K562 (cell line): Measurements from ENCODE around the gene SPATA2L. TPM values are rescaled to one million over a fixed set of nuclear protein-coding genes. Genes with fewer than 3 reads are reported as not detected.
"Not testable (repeated sequence)": the region's sequence is repeated elsewhere in the genome, so short reads cannot be mapped to it uniquely, and the experiment has no call there.

Experiments
- ATAC-seq: fragments of 200-7000 bp; cut with Tn5 transposase; 3 replicates; pipeline ENCODE4 v1.9.1; 2020; ENCODE audit warnings: moderate library complexity
- BruUV-seq: library from RNA; stranded (reverse); fragments of 400-500 nt; replicated peaks from 2 replicates; lab custom pipeline; 2021; lab: Mats Ljungman, UMichigan
- CTCF ChIA-PET: fragments of 300-600 bp; formaldehyde crosslinking; extraction: SDS; loops from one replicate; lab custom pipeline; 2021; ENCODE audit warnings: low intra/inter-chr PET ratio; lab: Yijun Ruan, JAX
- POLR2A ChIA-PET: fragments of 300-600, 350-650 bp; sonication (Branson Sonifier 250); formaldehyde crosslinking; extraction: SDS; loops from one replicate; lab custom pipeline; 2021; ENCODE audit warnings: antibody characterized with exemption, inconsistent platforms; lab: Yijun Ruan, JAX
- DNase-seq, 4 experiments: peaks; one replicate each; pipeline versions ENCODE4 v3.0.0 to v3.0.0-alpha.2; 2011 to 2018; ENCODE audit warnings: low spot score in 3 of 4, mixed read lengths in 3 of 4; ENCODE audit errors: extremely low read depth in 1 of 4
- FAIRE-seq: peaks from 2 replicates; lab custom pipeline; 2011; peaks lifted over from hg19 to GRCh38; lab: Jason Lieb, UNC
- H2AFZ ChIP-seq: 2 replicates; pipeline ENCODE4 v1.6.0; 2011; ENCODE audit warnings: low read depth, low read length, control low read depth, inconsistent platforms
- H3K27ac ChIP-seq: fragments of 200-600 bp; 3 replicates; pipeline ENCODE4 v1.8.0; 2011; ENCODE audit warnings: low read depth, mild to moderate bottlenecking, control low read depth, inconsistent platforms, low read length, moderate library complexity, mixed read lengths; ENCODE audit errors: extremely low read depth
- H3K27me3 ChIP-seq, 2 experiments: fragments of 300-600 bp in 1 of 2; 2 replicates in 1 of 2; 3 replicates in 1 of 2; pipeline versions ENCODE4 v1.6.0 to v1.8.0; 2011; ENCODE audit warnings: inconsistent platforms in 2 of 2, low read length in 2 of 2, mild to moderate bottlenecking in 1 of 2, mixed read lengths in 1 of 2, moderate library complexity in 1 of 2; ENCODE audit not compliant: control insufficient read depth in 2 of 2, insufficient read depth in 2 of 2
- H3K36me3 ChIP-seq: fragments of 300-600 bp; 3 replicates; pipeline ENCODE4 v1.8.0; 2011; ENCODE audit warnings: mild to moderate bottlenecking, low read length, inconsistent platforms; ENCODE audit not compliant: control insufficient read depth, insufficient read depth
- H3K4me1 ChIP-seq, 2 experiments: fragments of 200-600 bp in 1 of 2; replicated peaks in 1 of 2; 2 replicates in 1 of 2; 3 replicates in 1 of 2; pipeline versions ENCODE4 v1.5.1 to v1.8.0; 2011; ENCODE audit warnings: inconsistent platforms in 2 of 2, low read length in 2 of 2, mild to moderate bottlenecking in 1 of 2, mixed read lengths in 1 of 2, moderate library complexity in 1 of 2; ENCODE audit not compliant: control insufficient read depth in 2 of 2, insufficient read depth in 2 of 2
- H3K4me2 ChIP-seq: 2 replicates; pipeline ENCODE4 v1.6.1; 2011; ENCODE audit warnings: low read length, control low read depth, inconsistent platforms, mixed read lengths; ENCODE audit not compliant: insufficient read depth
- H3K4me3 ChIP-seq: fragments of 200-600 bp; sonication (generic), shearing (Covaris generic); 2 replicates; pipeline ENCODE4 v1.5.1; 2016; ENCODE audit warnings: control low read depth, inconsistent platforms
- H3K79me2 ChIP-seq: fragments of 200-600 bp; 3 replicates; pipeline ENCODE4 v1.8.0; 2011; ENCODE audit warnings: low read length, inconsistent platforms; ENCODE audit not compliant: control insufficient read depth, insufficient read depth
- H3K9ac ChIP-seq, 2 experiments: 2 replicates each; pipeline versions ENCODE4 v1.6.0 to v1.6.1; 2011; ENCODE audit warnings: low read depth in 2 of 2, low read length in 2 of 2, control low read depth in 1 of 2, inconsistent platforms in 1 of 2, mild to moderate bottlenecking in 1 of 2, mixed read lengths in 1 of 2; ENCODE audit not compliant: insufficient read depth in 1 of 2
- H3K9me1 ChIP-seq: one replicate; pipeline ENCODE4 v1.6.0; 2011; ENCODE audit warnings: inconsistent platforms, mild to moderate bottlenecking, low read length, moderate library complexity; ENCODE audit not compliant: control insufficient read depth, insufficient read depth
- H3K9me3 ChIP-seq: replicated peaks from 2 replicates; pipeline ENCODE4 v1.5.1; 2011; ENCODE audit warnings: low read depth, low read length, inconsistent platforms; ENCODE audit not compliant: control insufficient read depth, insufficient read depth
- H4K20me1 ChIP-seq: replicated peaks from 2 replicates; pipeline ENCODE4 v1.6.1; 2011; ENCODE audit warnings: low read length, inconsistent platforms, mixed read lengths; ENCODE audit not compliant: control insufficient read depth, insufficient read depth
- ATF3 ChIP-seq, 2 experiments: fragments of 450-650 bp in 1 of 2; sonication (generic) in 1 of 2; formaldehyde crosslinking in 1 of 2; IDR thresholded peaks in 1 of 2; conservative IDR thresholded peaks in 1 of 2; 2 replicates each; pipeline versions ENCODE4 v1.6.1 to v1.8.1; 2016 to 2023; ENCODE audit warnings: mild to moderate bottlenecking in 2 of 2, moderate library complexity in 2 of 2, inconsistent platforms in 1 of 2, missing genetic modification reagents in 1 of 2
- CBFA2T2 ChIP-seq: fragments of 450-650 bp; conservative IDR thresholded peaks from 2 replicates; pipeline ENCODE4 v1.6.1; 2017; ENCODE audit warnings: mild to moderate bottlenecking
- ZNF121 ChIP-seq: sonication (generic); formaldehyde crosslinking; conservative IDR thresholded peaks from 2 replicates; pipeline ENCODE4 v1.8.0; 2022; ENCODE audit warnings: missing genetic modification reagents
- WGBS: fragments of 100-300 bp; shearing (Covaris generic); methylation state at CpG from one replicate; pipeline ENCODE4 v1.1.6; 2016; ENCODE audit warnings: low coverage, mixed read lengths; ENCODE audit not compliant: insufficient coverage; ENCODE audit errors: missing lambda C conversion rate; 5-methylcytosine and 5-hydroxymethylcytosine counted together
- in situ Hi-C: fragments of 300-500 bp; cut with MboI; formaldehyde crosslinking; loops from 4 replicates; pipeline ENCODE4 v1.15.0; 2018; ENCODE audit warnings: inconsistent platforms, mixed read lengths
- intact Hi-C: fragments of 100-400 bp; cut with micrococcal nuclease; formaldehyde crosslinking; loops from 2 replicates; pipeline ENCODE4 v1.14.2; 2022
- polyA plus RNA-seq, 8 experiments: library from polyadenylated mRNA; depleted of rRNA in 4 of 8; stranded (reverse) in 5 of 8; unstranded in 3 of 8; fragments of >200 nt; fragmentation: Nextera tagmentation in 2 of 8; fragmentation: Illumina TruSeq in 1 of 8; extraction: Ambion mirVana in 2 of 8; extraction: Trizol in 1 of 8; gene quantifications; 2 replicates each; pipeline versions ENCODE4 v1.2.1 to v1.2.3, GENCODE V29; 2011 to 2014; ENCODE audit warnings: inconsistent platforms in 1 of 8, missing spikeins in 1 of 8
- total RNA-seq, 7 experiments: library from RNA; depleted of rRNA in 6 of 7; stranded (reverse); fragments of >200 nt in 6 of 7; fragmentation: Illumina TruSeq in 2 of 7; extraction: Trizol in 2 of 7; gene quantifications; 2 replicates each; pipeline versions ENCODE4 v1.2.1 to v1.2.3, GENCODE V29; 2011 to 2021; ENCODE audit warnings: low replicate concordance in 1 of 7

The SPATA2L gene
- total and polyA plus RNA-seq, 9 of the 15 experiments (the other 6 are each of a cell fraction or from before 2014, with no cell fraction given) = 0.13 to 19.2 (median 4.8) TPM; not detected in 1

- no peak overlapping the region for H3K4me2 ChIP-seq
- TF ChIP-seq ATF3 (IDR thresholded peaks at IDR 0.05) (peak; percentile 25; the same call in 1 of the 2 replicates), ATF3 (CRISPR knock-in tag; conservative IDR thresholded peaks at IDR 0.05) (no peak), CBFA2T2 (no peak)
- peaks cover 25% of the 10 kb centered on the region for H3K79me2 ChIP-seq
- no peaks in the 10 kb centered on the region for H3K9me1 ChIP-seq
- no peak overlapping the region for H3K4me3 ChIP-seq
- H3K9ac ChIP-seq = peak overlapping the region in 1 of 2 experiments; percentile 19; a peak in 1 of 4 replicates
- intact Hi-C loops (no loop called here), in situ Hi-C loops (no loop called here)
- FAIRE-seq (no peak), ATAC-seq (no peak), DNase-seq (no peak)
- CTCF ChIA-PET = no interaction called here
- 0 out of 2 replicates have a peak, but pooled peaks cover 3% of the 10 kb centered on the region for H3K9me3 ChIP-seq
- H4K20me1 ChIP-seq = 0 out of 2 replicates have a peak, but pooled peaks cover 7% of the 10 kb centered on the region
- BruUV-seq = no TSS peak
- H3K4me1 ChIP-seq = peaks cover 6 to 49% of the 10 kb centered on the region in 2 experiments
- POLR2A ChIA-PET = no interaction called here
- H3K36me3 ChIP-seq = peaks cover 66% of the 10 kb centered on the region; the same call in 2 of the 3 replicates
- no peak overlapping the region for H3K27ac ChIP-seq
- 91% methylated on average over 15 of the region's 16 CpGs for WGBS
- H3K27me3 ChIP-seq = no peaks in the 10 kb centered on the region
- no peak overlapping the region for H2AFZ ChIP-seq
Measured at GRCh38 chr16:89690392-89690901, 11.1 kb downstream of the SPATA2L start.

- in situ Hi-C loops, DNase-seq, H2AFZ ChIP-seq, H3K9me3 ChIP-seq, H3K4me3 ChIP-seq, H4K20me1 ChIP-seq, ATAC-seq, H3K27ac ChIP-seq, CTCF ChIA-PET, H3K4me2 ChIP-seq, intact Hi-C loops, BruUV-seq, H3K9me1 ChIP-seq, H3K9ac ChIP-seq, H3K27me3 ChIP-seq, FAIRE-seq: not testable (repeated sequence)
- H3K4me1 ChIP-seq = peaks cover 6 to 42% of the 10 kb centered on the region in 2 experiments
- peaks cover 25% of the 10 kb centered on the region for H3K79me2 ChIP-seq
- 100% methylated on average over 4 of the region's 4 CpGs for WGBS
- peak; percentile 59 for TF ChIP-seq ZNF121 (CRISPR knock-in tag)
- peaks cover 59% of the 10 kb centered on the region; the same call in 2 of the 3 replicates for H3K36me3 ChIP-seq
- POLR2A ChIA-PET = interaction anchor here (0.7 kb wide), 1 partner anchor 16 kb away, joined by 3 read pairs; no protein-coding TSS in a partner anchor
Measured at GRCh38 chr16:89689621-89690020, 11.9 kb downstream of the SPATA2L start.
